Fibroblast of skin of abdomen (primary cell): Measurements from ENCODE around the gene EXD3.

ENCODE experiments used
- DNase-seq: peaks from one replicate; pipeline ENCODE4 v3.0.0-alpha.2; 2013

The EXD3 gene

GRCh38 chr9:137266585-137267453 is 156.1 kb downstream of the EXD3 start:
- DNase-seq, result no peak

GRCh38 chr9:137266162-137266527 is 156.8 kb downstream of the EXD3 start:
- no peak for DNase-seq

DNA sequence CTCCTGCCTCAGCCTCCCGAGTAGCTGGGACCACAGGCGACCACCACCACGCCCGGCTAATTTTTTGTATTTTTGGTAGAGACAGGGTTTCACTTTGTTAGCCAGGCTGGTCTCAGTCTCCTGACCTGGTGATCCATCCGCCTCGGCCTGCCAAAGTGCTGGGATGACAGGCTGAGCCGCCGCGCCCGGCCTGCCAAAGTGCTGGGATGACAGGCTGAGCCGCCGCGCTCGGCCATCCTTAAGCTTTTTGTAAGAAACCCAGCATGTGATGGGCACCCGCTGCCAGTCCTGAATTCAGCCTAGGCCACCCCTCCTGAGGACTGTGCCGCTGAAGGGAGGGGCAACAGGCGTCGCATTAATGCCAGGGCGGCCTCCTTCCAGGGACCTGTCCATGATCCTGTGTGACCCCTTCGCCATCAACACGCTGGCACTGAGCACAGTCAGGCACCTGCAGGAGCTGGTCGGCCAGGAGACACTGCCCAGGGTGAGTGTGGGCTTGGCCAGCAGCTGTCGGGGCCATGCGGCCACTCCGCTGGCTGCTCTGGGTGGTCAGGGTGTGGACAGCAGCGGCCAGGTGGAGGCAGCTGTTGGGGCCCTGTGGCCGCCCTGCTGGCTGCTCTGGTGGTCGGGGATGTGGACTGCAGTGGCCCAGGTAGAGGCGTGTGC is 157.3 kb downstream of the EXD3 start:
- no peak for DNase-seq

DNA sequence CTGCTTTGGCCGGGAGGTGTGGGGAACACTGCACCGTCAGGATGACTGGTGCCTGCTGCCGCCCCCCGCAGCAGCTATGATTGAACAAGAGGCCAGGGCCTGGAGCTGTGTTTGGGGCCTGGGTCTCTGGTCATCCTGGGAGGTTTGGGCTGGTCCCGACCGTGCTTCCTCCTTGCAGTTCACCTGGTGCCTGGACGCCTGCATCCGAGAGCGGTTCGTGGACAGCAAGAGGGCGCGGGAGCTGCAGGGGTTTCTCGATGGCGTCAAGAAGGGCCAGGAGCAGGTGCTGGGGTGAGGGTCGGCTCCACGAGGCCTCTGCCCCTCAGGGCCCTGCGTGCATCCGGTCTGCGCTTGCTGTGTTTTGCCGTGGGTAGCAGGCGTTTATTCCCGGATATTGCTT is 158.9 kb downstream of the EXD3 start:
- DNase-seq, result no peak

GRCh38 chr9:137263506-137263905 is 159.5 kb downstream of the EXD3 start:
- no peak for DNase-seq

DNA sequence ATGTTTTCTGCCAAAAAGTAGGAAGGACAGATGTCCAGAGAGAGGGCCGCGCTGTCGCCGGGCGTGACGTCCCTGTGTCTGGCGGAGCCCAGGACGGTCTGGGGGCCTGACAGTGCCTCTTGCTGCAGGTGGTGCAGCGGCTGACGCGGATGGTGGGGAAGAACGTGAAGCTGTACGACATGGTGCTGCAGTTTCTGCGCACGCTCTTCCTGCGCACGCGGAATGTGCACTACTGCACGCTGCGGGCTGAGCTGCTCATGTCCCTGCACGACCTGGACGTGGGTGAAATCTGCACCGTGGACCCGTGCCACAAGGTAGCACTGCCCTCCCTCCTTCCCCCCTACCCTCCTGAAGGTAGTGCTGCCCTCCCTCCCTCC is 160.1 kb downstream of the EXD3 start:
- DNase-seq, result no peak

DNA sequence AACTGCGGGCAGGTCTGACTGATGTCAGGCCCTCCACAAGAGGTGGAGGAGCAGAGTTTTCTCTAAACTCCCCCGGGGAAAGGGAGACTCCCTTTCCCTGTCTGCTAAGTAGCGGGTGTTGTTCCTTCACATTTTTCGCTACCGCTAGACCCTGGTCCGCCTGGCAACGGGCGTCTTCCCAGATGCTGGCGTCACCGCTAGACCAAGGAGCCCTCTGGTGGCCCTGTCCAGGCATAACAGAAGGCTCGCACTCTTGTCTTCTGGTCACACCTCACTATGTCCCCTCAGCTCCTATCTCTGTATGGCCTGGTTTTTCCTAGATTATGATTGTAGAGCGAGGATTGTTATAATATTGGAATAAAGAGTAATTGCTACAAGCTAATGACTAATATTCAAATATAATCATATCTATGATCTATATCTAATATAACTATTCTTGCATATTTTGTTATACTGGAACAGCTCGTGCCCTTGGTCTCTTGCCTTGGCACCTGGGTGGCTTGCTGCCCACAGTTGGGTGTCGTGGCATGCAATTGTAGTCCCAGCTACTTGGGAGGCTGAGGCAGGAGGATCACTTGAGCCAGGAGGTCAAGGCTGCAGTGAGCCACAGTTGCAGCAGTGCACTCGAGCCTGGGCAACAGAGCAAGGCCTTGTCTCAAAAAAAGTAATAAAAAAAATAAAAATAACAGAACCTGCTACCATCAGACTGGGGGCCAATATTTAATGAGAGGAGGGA is 160.6 kb downstream of the EXD3 start:
- DNase-seq, result peak; percentile 31
